ENCODE measurements around the gene DAP.
"Not testable (repeated sequence)": the region's sequence is repeated elsewhere in the genome, so short reads cannot be mapped to it uniquely, and the experiment has no call there.

DAP gene

DNA sequence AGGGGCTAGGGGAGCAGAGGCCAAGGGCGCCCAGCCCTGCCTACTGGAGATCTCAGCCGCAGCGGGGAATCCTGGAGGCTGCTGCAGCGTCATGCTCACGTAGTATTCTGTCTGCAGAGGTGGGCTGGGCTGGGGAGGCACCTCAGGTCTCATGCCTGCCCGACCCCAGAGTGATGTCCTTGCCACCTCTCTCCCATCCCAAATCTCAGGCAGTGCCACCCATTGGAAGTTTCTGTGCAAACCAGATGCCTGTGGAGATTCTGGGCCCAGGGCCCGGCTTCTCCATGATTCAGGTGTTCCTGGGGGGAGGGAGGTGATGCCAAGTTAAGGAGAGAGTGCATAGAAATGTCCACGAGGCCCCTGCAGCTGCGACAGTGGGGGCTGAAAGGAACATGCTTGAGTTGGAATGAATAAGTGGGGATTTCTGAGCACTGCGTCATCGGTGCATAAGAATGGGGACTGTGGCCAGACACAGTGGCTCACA, 125.1 kb downstream of the DAP start:
- Histone ChIP-seq H3K4me3 (ENCODE audit: low read length in 2 of 2) (no peak overlapping the region), H3K9me3 (ENCODE audit: control insufficient read depth in 2 of 2, low read length in 2 of 2) (no peaks in the 10 kb centered on the region), H3K27ac (ENCODE audit: low read depth in 2 of 2, low read length in 2 of 2) (no peak overlapping the region), H3K4me1 (ENCODE audit: control insufficient read depth in 2 of 2, insufficient read depth in 2 of 2, low read length in 2 of 2) (peaks cover 3 to 6% of the 10 kb centered on the region in 2 donors), H3K27me3 (ENCODE audit: control insufficient read depth in 2 of 2, insufficient read depth in 2 of 2, low read length in 2 of 2) (no peaks in the 10 kb centered on the region), H3K36me3 (ENCODE audit: control insufficient read depth in 2 of 2, insufficient read depth in 2 of 2, low read length in 2 of 2) (no peaks in the 10 kb centered on the region), H3K9ac (ENCODE audit: low read depth in 1 of 2, low read length in 2 of 2) (no peak overlapping the region)

DNA sequence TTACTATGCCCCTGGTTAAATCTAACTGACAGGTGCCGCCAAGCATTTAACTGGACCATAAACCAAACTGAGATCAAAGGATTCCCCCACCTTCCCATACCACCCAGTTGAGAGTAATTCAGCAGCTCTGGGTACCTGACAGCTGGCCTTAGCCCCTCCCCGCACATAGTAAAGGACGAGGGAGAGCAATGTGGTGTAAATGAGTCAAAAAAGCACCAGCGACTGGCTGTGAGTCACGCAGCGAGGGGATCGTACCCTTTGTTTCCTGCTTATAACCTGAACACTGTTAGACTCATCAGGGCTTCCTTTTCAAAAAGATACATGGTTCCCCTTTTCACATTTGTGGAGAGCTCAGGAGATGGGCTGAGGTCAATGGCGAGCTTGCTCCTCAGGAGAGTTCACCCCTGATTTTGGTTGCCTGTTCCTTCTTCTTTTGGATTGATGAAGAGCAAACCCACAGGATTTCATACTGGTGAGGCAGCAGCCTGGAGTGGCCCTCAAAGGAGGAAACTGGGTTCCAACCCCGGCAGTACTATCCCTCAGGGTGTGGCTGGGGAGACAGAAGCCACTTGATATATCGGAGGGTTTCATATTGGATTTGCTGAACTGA, 125.7 kb downstream of the DAP start:
- H3K36me3 ChIP-seq (ENCODE audit: control insufficient read depth in 2 of 2, insufficient read depth in 2 of 2, low read length in 2 of 2), result no peaks in the 10 kb centered on the region
- no peak overlapping the region for H3K9ac ChIP-seq (ENCODE audit: low read depth in 1 of 2, low read length in 2 of 2)

GRCh38 chr5:10634562-10634961, 126.5 kb downstream of the DAP start:
- no peak overlapping the region for H3K9ac ChIP-seq (ENCODE audit: low read depth in 1 of 2, low read length in 2 of 2)
- H3K27ac ChIP-seq (ENCODE audit: low read depth in 2 of 2, low read length in 2 of 2), result no peak overlapping the region
- no peaks in the 10 kb centered on the region for H3K27me3 ChIP-seq (ENCODE audit: control insufficient read depth in 2 of 2, insufficient read depth in 2 of 2, low read length in 2 of 2)
- H3K36me3 ChIP-seq (ENCODE audit: control insufficient read depth in 2 of 2, insufficient read depth in 2 of 2, low read length in 2 of 2), result no peaks in the 10 kb centered on the region
- no peak overlapping the region for H3K4me3 ChIP-seq (ENCODE audit: low read length in 2 of 2)
- no peaks in the 10 kb centered on the region for H3K9me3 ChIP-seq (ENCODE audit: control insufficient read depth in 2 of 2, low read length in 2 of 2)
- peaks cover 3 to 6% of the 10 kb centered on the region in 2 donors for H3K4me1 ChIP-seq (ENCODE audit: control insufficient read depth in 2 of 2, insufficient read depth in 2 of 2, low read length in 2 of 2)

More for the DNA sequence above, 125.7 kb downstream of the DAP start:
- H3K27ac ChIP-seq (ENCODE audit: low read depth in 2 of 2, low read length in 2 of 2), result no peak overlapping the region
- H3K9me3 ChIP-seq (ENCODE audit: control insufficient read depth in 2 of 2, low read length in 2 of 2), result no peaks in the 10 kb centered on the region
- H3K4me1 ChIP-seq (ENCODE audit: control insufficient read depth in 2 of 2, insufficient read depth in 2 of 2, low read length in 2 of 2), result peaks cover 3 to 6% of the 10 kb centered on the region in 2 donors
- no peaks in the 10 kb centered on the region for H3K27me3 ChIP-seq (ENCODE audit: control insufficient read depth in 2 of 2, insufficient read depth in 2 of 2, low read length in 2 of 2)
- H3K4me3 ChIP-seq (ENCODE audit: low read length in 2 of 2), result no peak overlapping the region

DNA sequence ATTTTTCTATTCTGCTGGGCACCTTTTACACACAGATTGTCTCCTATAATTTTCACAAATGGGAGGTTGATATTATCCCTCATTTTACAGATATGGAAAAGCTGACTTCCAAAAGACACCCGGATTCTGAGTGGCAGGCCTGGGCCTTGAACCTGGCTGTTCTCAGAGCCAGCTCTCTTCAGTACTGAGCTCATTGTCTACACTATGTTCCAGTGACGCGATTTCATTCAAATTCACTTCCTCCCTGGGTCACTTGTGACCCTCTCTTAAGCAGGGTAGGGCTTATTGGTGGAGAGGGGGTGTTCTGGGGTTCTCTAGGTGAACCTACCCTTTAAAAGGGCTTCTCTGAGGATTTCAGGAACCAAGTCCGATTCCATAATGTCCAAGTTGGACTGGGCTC, 127.0 kb downstream of the DAP start:
- H3K4me1 ChIP-seq (ENCODE audit: control insufficient read depth in 2 of 2, insufficient read depth in 2 of 2, low read length in 2 of 2), result peaks cover 3 to 6% of the 10 kb centered on the region in 2 donors
- peak overlapping the region in 1 of 2 donors; percentile 26 for H3K27ac ChIP-seq (ENCODE audit: low read depth in 2 of 2, low read length in 2 of 2)
- H3K27me3 ChIP-seq (ENCODE audit: control insufficient read depth in 2 of 2, insufficient read depth in 2 of 2, low read length in 2 of 2), result no peaks in the 10 kb centered on the region
- H3K9me3 ChIP-seq (ENCODE audit: control insufficient read depth in 2 of 2, low read length in 2 of 2), result no peaks in the 10 kb centered on the region
- no peaks in the 10 kb centered on the region for H3K36me3 ChIP-seq (ENCODE audit: control insufficient read depth in 2 of 2, insufficient read depth in 2 of 2, low read length in 2 of 2)
- H3K9ac ChIP-seq (ENCODE audit: low read depth in 1 of 2, low read length in 2 of 2), result no peak overlapping the region
- no peak overlapping the region for H3K4me3 ChIP-seq (ENCODE audit: low read length in 2 of 2)

DNA sequence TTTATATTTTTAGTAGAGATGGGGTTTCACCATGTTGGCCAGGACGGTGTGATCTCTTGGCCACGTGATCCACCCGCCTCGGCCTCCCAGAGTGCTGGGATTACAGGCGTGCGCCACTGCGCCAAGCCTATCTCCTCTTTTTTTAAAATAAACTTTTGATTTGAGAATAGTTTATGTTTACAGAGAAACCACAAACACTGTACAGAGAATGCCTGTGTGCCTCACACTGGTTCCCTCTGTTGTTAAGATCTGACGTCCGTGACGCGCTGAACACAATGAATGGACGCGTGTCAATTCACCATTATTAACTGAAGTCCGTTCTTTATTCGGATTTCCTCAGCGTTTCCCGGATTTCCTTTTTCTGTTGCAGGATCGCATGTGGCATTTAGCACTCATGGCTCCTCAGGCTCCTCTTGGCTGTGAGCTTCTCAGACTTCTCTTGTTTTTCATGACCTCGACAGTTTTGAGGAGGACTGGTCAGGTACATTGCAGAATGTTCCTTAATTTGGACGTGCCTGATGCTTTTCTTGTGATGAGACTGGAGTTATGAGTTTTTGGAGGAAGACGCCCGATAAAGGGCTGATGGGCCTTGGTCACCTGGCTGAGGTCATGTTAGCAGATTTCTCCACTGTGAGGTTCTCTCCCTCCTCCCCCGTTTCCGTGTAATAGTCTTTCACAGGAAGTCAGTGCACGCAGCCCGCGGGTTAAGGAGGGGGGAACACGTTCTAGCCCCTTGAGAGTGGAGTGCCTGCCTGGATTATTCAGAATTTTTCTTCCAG, 127.6 kb downstream of the DAP start:
- Histone ChIP-seq H3K27ac (ENCODE audit: low read depth in 2 of 2, low read length in 2 of 2) (peak overlapping the region in 1 of 2 donors; percentile 26), H3K27me3 (ENCODE audit: control insufficient read depth in 2 of 2, insufficient read depth in 2 of 2, low read length in 2 of 2) (no peaks in the 10 kb centered on the region), H3K36me3 (ENCODE audit: control insufficient read depth in 2 of 2, insufficient read depth in 2 of 2, low read length in 2 of 2) (no peaks in the 10 kb centered on the region), H3K4me1 (ENCODE audit: control insufficient read depth in 2 of 2, insufficient read depth in 2 of 2, low read length in 2 of 2) (peaks cover 3 to 6% of the 10 kb centered on the region in 2 donors), H3K9me3 (ENCODE audit: control insufficient read depth in 2 of 2, low read length in 2 of 2) (no peaks in the 10 kb centered on the region), H3K9ac (ENCODE audit: low read depth in 1 of 2, low read length in 2 of 2) (no peak overlapping the region), H3K4me3 (ENCODE audit: low read length in 2 of 2) (no peak overlapping the region)

GRCh38 chr5:10632110-10632761, 128.8 kb downstream of the DAP start:
- Histone ChIP-seq H3K4me3 (ENCODE audit: low read length in 2 of 2) (peak overlapping the region in 1 of 2 donors; percentile 1), H3K9me3 (ENCODE audit: control insufficient read depth in 2 of 2, low read length in 2 of 2) (no peaks in the 10 kb centered on the region), H3K9ac (ENCODE audit: low read depth in 1 of 2, low read length in 2 of 2) (peak overlapping the region in 1 of 2 donors; percentile 24), H3K4me1 (ENCODE audit: control insufficient read depth in 2 of 2, insufficient read depth in 2 of 2, low read length in 2 of 2) (peaks cover 5 to 10% of the 10 kb centered on the region in 2 donors), H3K36me3 (ENCODE audit: control insufficient read depth in 2 of 2, insufficient read depth in 2 of 2, low read length in 2 of 2) (no peaks in the 10 kb centered on the region), H3K27me3 (ENCODE audit: control insufficient read depth in 2 of 2, insufficient read depth in 2 of 2, low read length in 2 of 2) (no peaks in the 10 kb centered on the region), H3K27ac (ENCODE audit: low read depth in 2 of 2, low read length in 2 of 2) (peak overlapping the region in 1 of 2 donors; percentile 56)

- Histone ChIP-seq H3K4me3 (ENCODE audit: low read length in 2 of 2) (peak overlapping the region in 1 of 2 donors; percentile 1), H3K27me3 (ENCODE audit: control insufficient read depth in 2 of 2, insufficient read depth in 2 of 2, low read length in 2 of 2) (no peaks in the 10 kb centered on the region), H3K9me3 (ENCODE audit: control insufficient read depth in 2 of 2, low read length in 2 of 2) (no peaks in the 10 kb centered on the region), H3K36me3 (ENCODE audit: control insufficient read depth in 2 of 2, insufficient read depth in 2 of 2, low read length in 2 of 2) (no peaks in the 10 kb centered on the region), H3K4me1 (ENCODE audit: control insufficient read depth in 2 of 2, insufficient read depth in 2 of 2, low read length in 2 of 2) (peaks cover 8 to 10% of the 10 kb centered on the region in 2 donors), H3K9ac (ENCODE audit: low read depth in 1 of 2, low read length in 2 of 2) (no peak overlapping the region), H3K27ac (ENCODE audit: low read depth in 2 of 2, low read length in 2 of 2) (peak overlapping the region in 1 of 2 donors; percentile 13)
Measured at GRCh38 chr5:10631316-10631996, 129.6 kb downstream of the DAP start.

- H3K36me3 ChIP-seq (ENCODE audit: control insufficient read depth in 2 of 2, insufficient read depth in 2 of 2, low read length in 2 of 2); H3K4me1 ChIP-seq (ENCODE audit: control insufficient read depth in 2 of 2, insufficient read depth in 2 of 2, low read length in 2 of 2); H3K27ac ChIP-seq (ENCODE audit: low read depth in 2 of 2, low read length in 2 of 2); H3K4me3 ChIP-seq (ENCODE audit: low read length in 2 of 2); H3K9ac ChIP-seq (ENCODE audit: low read depth in 1 of 2, low read length in 2 of 2); H3K27me3 ChIP-seq (ENCODE audit: control insufficient read depth in 2 of 2, insufficient read depth in 2 of 2, low read length in 2 of 2); H3K9me3 ChIP-seq (ENCODE audit: control insufficient read depth in 2 of 2, low read length in 2 of 2): not testable (repeated sequence)
Measured at GRCh38 chr5:10630744-10631143, 130.3 kb downstream of the DAP start.

- Histone ChIP-seq H3K27me3 (ENCODE audit: control insufficient read depth in 2 of 2, insufficient read depth in 2 of 2, low read length in 2 of 2) (no peaks in the 10 kb centered on the region), H3K36me3 (ENCODE audit: control insufficient read depth in 2 of 2, insufficient read depth in 2 of 2, low read length in 2 of 2) (no peaks in the 10 kb centered on the region), H3K9ac (ENCODE audit: low read depth in 1 of 2, low read length in 2 of 2) (no peak overlapping the region), H3K9me3 (ENCODE audit: control insufficient read depth in 2 of 2, low read length in 2 of 2) (no peaks in the 10 kb centered on the region), H3K27ac (ENCODE audit: low read depth in 2 of 2, low read length in 2 of 2) (no peak overlapping the region), H3K4me1 (ENCODE audit: control insufficient read depth in 2 of 2, insufficient read depth in 2 of 2, low read length in 2 of 2) (peaks cover 6 to 8% of the 10 kb centered on the region in 2 donors), H3K4me3 (ENCODE audit: low read length in 2 of 2) (no peak overlapping the region)
Measured at GRCh38 chr5:10630126-10630525, 130.9 kb downstream of the DAP start.
